Activated CD4-positive, alpha-beta T cell treated with anti-CD3 and anti-CD28 coated beads, Interleukin-2, Interleukin-6, amounts not matched to agents 100 ng/mL and 50 ng/mL, durations not matched to agents 16 hours and 8 hours (primary cell): Measurements from ENCODE around the gene TRAF3.
"Not testable (repeated sequence)": the region's sequence is repeated elsewhere in the genome, so short reads cannot be mapped to it uniquely, and the experiment has no call there.

ENCODE experiments used
- DNase-seq: peaks from one replicate; pipeline ENCODE4 v3.0.0-alpha.2; 2020

TRAF3 gene

GRCh38 chr14:102868956-102869547 lies 91.8 kb downstream of the TRAF3 start:
- DNase-seq = no peak

- DNase-seq = no peak
Measured at GRCh38 chr14:102870246-102870645, 93.0 kb downstream of the TRAF3 start.

- peak; percentile 9 for DNase-seq
Measured at GRCh38 chr14:102870994-102871831, 94.0 kb downstream of the TRAF3 start.

GRCh38 chr14:102872020-102872419 lies 94.8 kb downstream of the TRAF3 start:
- peak; percentile 12 for DNase-seq

GRCh38 chr14:102873131-102873530 lies 95.9 kb downstream of the TRAF3 start:
- DNase-seq = no peak

GRCh38 chr14:102873546-102874061 lies 96.4 kb downstream of the TRAF3 start:
- DNase-seq = no peak

- DNase-seq = no peak
Measured at GRCh38 chr14:102875652-102876051, 98.4 kb downstream of the TRAF3 start.

- DNase-seq = not testable (repeated sequence)
Measured at GRCh38 chr14:102877511-102877910, 100.3 kb downstream of the TRAF3 start.

- DNase-seq = no peak
Measured at GRCh38 chr14:102878174-102878969, 101.1 kb downstream of the TRAF3 start.

- DNase-seq = no peak
Measured at GRCh38 chr14:102878970-102879460, 101.8 kb downstream of the TRAF3 start.

- DNase-seq = no peak
Measured at GRCh38 chr14:102882226-102882906, 105.1 kb downstream of the TRAF3 start.

- DNase-seq = peak; percentile 72
Measured at GRCh38 chr14:102883089-102883541, 105.9 kb downstream of the TRAF3 start.

GRCh38 chr14:102883554-102883953 lies 106.3 kb downstream of the TRAF3 start:
- DNase-seq = no peak

GRCh38 chr14:102885737-102886447 lies 108.6 kb downstream of the TRAF3 start:
- DNase-seq = no peak

- DNase-seq = no peak
Measured at GRCh38 chr14:102888748-102889147, 111.5 kb downstream of the TRAF3 start.

- no peak for DNase-seq
Measured at GRCh38 chr14:102889615-102890014, 112.4 kb downstream of the TRAF3 start.

GRCh38 chr14:102891111-102891510 lies 113.9 kb downstream of the TRAF3 start:
- DNase-seq = no peak

GRCh38 chr14:102891556-102891955 lies 114.3 kb downstream of the TRAF3 start:
- no peak for DNase-seq

GRCh38 chr14:102892651-102893050 lies 115.4 kb downstream of the TRAF3 start:
- no peak for DNase-seq

GRCh38 chr14:102893452-102893851 lies 116.2 kb downstream of the TRAF3 start:
- no peak for DNase-seq

- not testable (repeated sequence) for DNase-seq
Measured at GRCh38 chr14:102896735-102897134, 119.5 kb downstream of the TRAF3 start.
